ENCODE results near the gene ACTL7B.

ACTL7B gene

GRCh38 chr9:108884701-108885100, 28.9 kb upstream of the ACTL7B start:
- H3K27me3 ChIP-seq (ENCODE audit: control insufficient read depth, insufficient read depth, low read length): no peaks in the 10 kb centered on the region
- H3K9ac ChIP-seq (ENCODE audit: low read length): no peak overlapping the region
- H3K27ac ChIP-seq (ENCODE audit: low read depth, low read length): no peak overlapping the region
- no peaks in the 10 kb centered on the region for H3K4me1 ChIP-seq (ENCODE audit: control insufficient read depth, insufficient read depth, low read length)
- no peak overlapping the region for H3K4me3 ChIP-seq (ENCODE audit: low read length)
- peaks cover 6% of the 10 kb centered on the region for H3K36me3 ChIP-seq (ENCODE audit: control insufficient read depth, insufficient read depth, low read length)

DNA sequence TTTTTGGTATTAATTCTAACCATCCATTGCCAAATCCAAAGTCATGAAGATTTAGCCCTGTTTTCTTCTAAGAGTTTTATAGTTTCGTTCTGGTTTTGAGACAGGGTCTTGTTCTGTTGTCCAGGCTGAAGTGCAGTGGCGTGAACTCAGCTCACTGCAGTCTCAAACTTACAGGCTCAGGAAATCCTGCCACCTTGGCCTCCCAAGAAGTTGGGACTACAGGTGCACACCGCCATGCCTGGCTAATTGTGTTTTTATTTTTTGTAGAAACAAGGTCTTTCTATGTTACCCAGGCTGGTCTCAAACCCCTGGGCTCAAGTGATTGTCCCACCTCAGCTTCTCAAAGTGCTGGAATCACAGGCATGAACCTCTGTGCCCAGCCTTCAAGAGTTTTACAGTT, 27.3 kb upstream of the ACTL7B start:
- no peak overlapping the region for H3K27ac ChIP-seq (ENCODE audit: low read depth, low read length)
- H3K4me1 ChIP-seq (ENCODE audit: control insufficient read depth, insufficient read depth, low read length): no peaks in the 10 kb centered on the region
- peaks cover 11% of the 10 kb centered on the region for H3K36me3 ChIP-seq (ENCODE audit: control insufficient read depth, insufficient read depth, low read length)
- H3K4me3 ChIP-seq (ENCODE audit: low read length): no peak overlapping the region
- H3K27me3 ChIP-seq (ENCODE audit: control insufficient read depth, insufficient read depth, low read length): no peaks in the 10 kb centered on the region
- H3K9ac ChIP-seq (ENCODE audit: low read length): no peak overlapping the region

DNA sequence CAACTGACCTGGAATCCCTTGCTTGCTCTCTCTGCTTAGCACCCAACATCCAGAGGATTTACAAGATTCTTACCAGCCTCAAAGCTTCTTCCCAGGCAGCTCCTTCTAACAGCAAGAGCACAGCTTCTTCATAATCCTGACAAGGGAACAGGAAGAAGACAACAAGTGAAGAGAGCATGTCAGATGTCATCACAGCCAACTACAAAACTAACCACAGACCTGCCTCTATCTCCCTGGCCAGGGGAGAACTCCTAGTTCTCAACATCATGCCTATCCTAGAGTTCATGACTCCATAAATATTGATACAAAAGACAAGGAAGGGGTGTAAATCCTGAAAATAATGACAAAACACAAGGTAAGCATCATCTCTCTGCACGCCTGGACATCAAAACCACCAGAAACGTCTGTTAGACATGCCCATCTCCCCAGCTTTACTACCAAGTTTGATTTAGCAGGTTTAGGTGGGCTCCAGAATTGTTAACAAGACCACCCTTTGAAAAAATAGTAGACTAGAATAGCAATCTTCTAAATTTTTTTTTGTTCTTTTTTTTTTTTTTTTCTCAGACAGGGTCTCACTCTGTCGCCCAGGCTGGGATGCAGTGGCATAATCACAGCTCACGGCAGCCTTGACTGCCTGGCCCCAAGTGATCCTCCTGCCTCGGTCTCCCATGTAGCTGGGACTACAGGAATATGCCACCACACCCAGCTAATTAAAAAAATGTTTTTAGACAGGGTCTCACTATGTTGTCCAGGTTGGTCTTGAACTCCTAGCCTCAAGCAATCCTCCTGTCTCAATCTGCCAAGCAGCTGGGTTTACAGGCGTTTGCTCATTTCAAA, 26.5 kb upstream of the ACTL7B start:
- Histone ChIP-seq H3K27me3 (ENCODE audit: control insufficient read depth, insufficient read depth, low read length) (no peaks in the 10 kb centered on the region), H3K9ac (ENCODE audit: low read length) (no peak overlapping the region), H3K36me3 (ENCODE audit: control insufficient read depth, insufficient read depth, low read length) (peaks cover 14% of the 10 kb centered on the region), H3K4me3 (ENCODE audit: low read length) (no peak overlapping the region), H3K4me1 (ENCODE audit: control insufficient read depth, insufficient read depth, low read length) (no peaks in the 10 kb centered on the region), H3K27ac (ENCODE audit: low read depth, low read length) (no peak overlapping the region)

GRCh38 chr9:108880738-108881316, 25.0 kb upstream of the ACTL7B start:
- Histone ChIP-seq H3K27me3 (ENCODE audit: control insufficient read depth, insufficient read depth, low read length) (no peaks in the 10 kb centered on the region), H3K4me3 (ENCODE audit: low read length) (no peak overlapping the region), H3K4me1 (ENCODE audit: control insufficient read depth, insufficient read depth, low read length) (no peaks in the 10 kb centered on the region), H3K9ac (ENCODE audit: low read length) (no peak overlapping the region), H3K27ac (ENCODE audit: low read depth, low read length) (no peak overlapping the region), H3K36me3 (ENCODE audit: control insufficient read depth, insufficient read depth, low read length) (peaks cover 14% of the 10 kb centered on the region)

DNA sequence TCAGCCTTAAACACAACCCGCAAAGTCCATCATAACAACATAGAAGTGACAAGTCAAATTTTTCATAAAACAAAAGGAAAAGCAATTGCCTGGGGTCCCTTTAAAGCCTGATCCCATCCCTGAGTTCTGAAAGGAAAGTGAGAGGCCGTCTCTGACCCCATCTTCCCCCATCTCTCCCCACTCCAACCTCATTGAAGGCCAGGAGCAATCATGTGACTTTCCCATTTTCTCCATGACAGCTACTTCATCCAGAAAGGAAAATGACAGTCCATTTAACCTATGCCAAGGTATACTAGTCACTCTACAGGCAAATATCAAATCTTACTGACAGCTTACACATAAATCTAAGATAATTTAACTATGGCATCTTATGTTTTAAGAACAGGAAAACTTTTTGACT, 21.7 kb upstream of the ACTL7B start:
- H3K36me3 ChIP-seq (ENCODE audit: control insufficient read depth, insufficient read depth, low read length): peaks cover 25% of the 10 kb centered on the region
- H3K27ac ChIP-seq (ENCODE audit: low read depth, low read length): no peak overlapping the region
- no peak overlapping the region for H3K4me3 ChIP-seq (ENCODE audit: low read length)
- H3K27me3 ChIP-seq (ENCODE audit: control insufficient read depth, insufficient read depth, low read length): no peaks in the 10 kb centered on the region
- H3K9ac ChIP-seq (ENCODE audit: low read length): no peak overlapping the region
- no peaks in the 10 kb centered on the region for H3K4me1 ChIP-seq (ENCODE audit: control insufficient read depth, insufficient read depth, low read length)

DNA sequence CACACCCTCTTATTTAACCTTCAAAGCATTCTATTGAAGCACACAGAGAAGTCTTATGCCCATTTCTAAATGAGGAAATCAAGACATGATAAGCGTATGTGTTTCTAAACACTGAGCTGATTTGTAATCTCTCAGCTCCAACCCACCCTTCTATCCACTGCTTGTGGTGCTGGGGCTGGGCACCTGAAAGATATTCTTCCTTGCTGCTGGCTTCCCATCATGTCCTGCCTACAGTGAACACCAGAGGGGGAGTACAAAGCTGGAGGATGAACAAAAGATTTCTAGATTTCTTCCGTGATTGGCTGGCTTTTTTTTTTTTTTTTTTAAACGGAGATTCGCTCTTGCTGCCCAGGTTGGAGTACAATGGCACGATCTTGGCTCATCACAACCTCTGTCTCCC, 20.6 kb upstream of the ACTL7B start:
- Histone ChIP-seq H3K4me1 (ENCODE audit: control insufficient read depth, insufficient read depth, low read length) (no peaks in the 10 kb centered on the region), H3K36me3 (ENCODE audit: control insufficient read depth, insufficient read depth, low read length) (peaks cover 25% of the 10 kb centered on the region), H3K9ac (ENCODE audit: low read length) (no peak overlapping the region), H3K4me3 (ENCODE audit: low read length) (no peak overlapping the region), H3K27me3 (ENCODE audit: control insufficient read depth, insufficient read depth, low read length) (no peaks in the 10 kb centered on the region), H3K27ac (ENCODE audit: low read depth, low read length) (no peak overlapping the region)

DNA sequence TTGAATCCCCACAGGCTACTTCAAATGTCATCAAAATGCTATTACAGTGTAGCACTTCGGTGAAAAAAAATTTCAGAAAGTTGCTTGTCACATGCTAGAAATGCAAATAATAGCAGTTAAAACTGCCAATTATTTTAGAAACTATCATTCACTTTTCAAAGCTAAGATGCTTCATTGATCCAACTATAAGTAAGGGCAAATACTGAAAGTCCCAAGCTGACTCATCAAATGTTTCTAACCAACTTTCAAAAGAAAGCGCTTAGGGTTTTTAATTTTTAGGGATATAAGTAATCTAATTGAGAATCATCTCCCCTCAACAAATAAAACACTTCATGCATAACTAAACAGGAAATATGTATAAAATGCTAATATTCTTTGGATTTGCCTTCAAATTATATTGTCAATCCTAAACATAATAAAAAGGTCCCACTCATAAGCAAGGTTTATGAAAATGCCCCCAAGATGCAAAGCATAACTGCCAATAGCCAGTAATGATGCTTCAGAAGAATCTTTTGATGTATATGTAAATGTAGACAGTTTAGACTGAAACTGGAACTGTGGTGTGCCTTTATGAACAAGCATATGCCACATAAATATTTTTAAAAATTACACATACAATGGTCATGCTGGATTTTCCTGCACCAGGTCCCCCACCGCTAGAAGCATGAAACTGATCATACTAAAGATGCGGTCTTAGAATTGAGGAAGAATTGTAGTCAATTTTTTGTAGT, 18.4 kb upstream of the ACTL7B start:
- Histone ChIP-seq H3K4me1 (ENCODE audit: control insufficient read depth, insufficient read depth, low read length) (no peaks in the 10 kb centered on the region), H3K36me3 (ENCODE audit: control insufficient read depth, insufficient read depth, low read length) (peaks cover 18% of the 10 kb centered on the region)

GRCh38 chr9:108869092-108869725, 13.4 kb upstream of the ACTL7B start:
- Histone ChIP-seq H3K4me3 (ENCODE audit: low read length) (no peak overlapping the region), H3K4me1 (ENCODE audit: control insufficient read depth, insufficient read depth, low read length) (no peaks in the 10 kb centered on the region), H3K27me3 (ENCODE audit: control insufficient read depth, insufficient read depth, low read length) (no peaks in the 10 kb centered on the region), H3K36me3 (ENCODE audit: control insufficient read depth, insufficient read depth, low read length) (peaks cover 11% of the 10 kb centered on the region), H3K9ac (ENCODE audit: low read length) (no peak overlapping the region), H3K27ac (ENCODE audit: low read depth, low read length) (no peak overlapping the region)

More for the DNA sequence above, 18.4 kb upstream of the ACTL7B start:
- no peaks in the 10 kb centered on the region for H3K27me3 ChIP-seq (ENCODE audit: control insufficient read depth, insufficient read depth, low read length)
- H3K9ac ChIP-seq (ENCODE audit: low read length): no peak overlapping the region
- H3K4me3 ChIP-seq (ENCODE audit: low read length): no peak overlapping the region
- H3K27ac ChIP-seq (ENCODE audit: low read depth, low read length): no peak overlapping the region

- Histone ChIP-seq H3K36me3 (ENCODE audit: control insufficient read depth, insufficient read depth, low read length) (peaks cover 6% of the 10 kb centered on the region), H3K4me1 (ENCODE audit: control insufficient read depth, insufficient read depth, low read length) (no peaks in the 10 kb centered on the region), H3K9ac (ENCODE audit: low read length) (no peak overlapping the region), H3K4me3 (ENCODE audit: low read length) (no peak overlapping the region), H3K27ac (ENCODE audit: low read depth, low read length) (no peak overlapping the region), H3K27me3 (ENCODE audit: control insufficient read depth, insufficient read depth, low read length) (no peaks in the 10 kb centered on the region)
Measured at GRCh38 chr9:108867829-108868228, 12.0 kb upstream of the ACTL7B start.

DNA sequence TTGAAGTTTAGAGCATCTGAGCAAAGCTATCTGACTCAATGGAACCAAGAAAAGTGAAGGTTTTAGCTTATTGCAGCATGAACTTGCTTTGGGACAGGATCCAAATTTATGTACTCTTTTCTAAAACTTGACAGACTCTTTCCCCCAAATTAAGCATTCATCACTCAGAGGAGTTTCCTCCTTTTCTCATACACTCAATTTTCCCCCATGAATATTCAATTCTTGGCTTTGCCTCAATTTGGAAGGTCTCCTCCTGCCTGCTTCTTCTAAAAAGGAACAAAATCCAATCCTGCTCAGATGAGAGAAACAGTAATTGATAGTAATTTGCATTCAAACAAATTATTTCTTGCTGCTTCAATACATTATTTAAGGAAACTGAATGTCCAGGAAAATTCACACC, 11.3 kb upstream of the ACTL7B start:
- no peaks in the 10 kb centered on the region for H3K4me1 ChIP-seq (ENCODE audit: control insufficient read depth, insufficient read depth, low read length)
- H3K9ac ChIP-seq (ENCODE audit: low read length): no peak overlapping the region
- peaks cover 6% of the 10 kb centered on the region for H3K36me3 ChIP-seq (ENCODE audit: control insufficient read depth, insufficient read depth, low read length)
- no peak overlapping the region for H3K27ac ChIP-seq (ENCODE audit: low read depth, low read length)
- H3K4me3 ChIP-seq (ENCODE audit: low read length): no peak overlapping the region
- no peaks in the 10 kb centered on the region for H3K27me3 ChIP-seq (ENCODE audit: control insufficient read depth, insufficient read depth, low read length)

GRCh38 chr9:108866001-108866420, 10.2 kb upstream of the ACTL7B start:
- no peaks in the 10 kb centered on the region for H3K4me1 ChIP-seq (ENCODE audit: control insufficient read depth, insufficient read depth, low read length)
- H3K36me3 ChIP-seq (ENCODE audit: control insufficient read depth, insufficient read depth, low read length): peaks cover 6% of the 10 kb centered on the region
- no peak overlapping the region for H3K27ac ChIP-seq (ENCODE audit: low read depth, low read length)
- no peak overlapping the region for H3K9ac ChIP-seq (ENCODE audit: low read length)
- H3K27me3 ChIP-seq (ENCODE audit: control insufficient read depth, insufficient read depth, low read length): no peaks in the 10 kb centered on the region
- H3K4me3 ChIP-seq (ENCODE audit: low read length): no peak overlapping the region

DNA sequence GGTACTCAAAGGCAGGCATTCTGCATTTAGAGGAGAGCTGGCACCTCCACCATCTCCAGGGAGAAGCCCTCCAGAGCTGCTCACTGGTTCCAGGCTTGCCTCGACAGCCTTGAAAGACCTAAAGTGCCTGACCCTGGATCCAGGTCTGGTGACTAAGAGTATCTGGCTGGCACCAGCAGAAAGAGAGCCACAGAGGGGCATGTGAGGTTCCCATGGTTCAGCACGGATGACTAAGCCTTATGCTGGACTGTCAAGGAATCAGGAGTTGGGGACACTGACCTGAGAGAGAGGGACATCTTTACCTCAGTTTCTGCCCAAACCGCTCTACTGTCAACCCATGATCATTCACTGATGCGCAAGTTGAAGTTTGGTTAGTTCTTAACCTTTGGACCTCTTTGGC, 9.3 kb upstream of the ACTL7B start:
- no peak overlapping the region for H3K4me3 ChIP-seq (ENCODE audit: low read length)
- no peak overlapping the region for H3K9ac ChIP-seq (ENCODE audit: low read length)
- no peak overlapping the region for H3K27ac ChIP-seq (ENCODE audit: low read depth, low read length)
- H3K36me3 ChIP-seq (ENCODE audit: control insufficient read depth, insufficient read depth, low read length): peaks cover 3% of the 10 kb centered on the region
- no peaks in the 10 kb centered on the region for H3K4me1 ChIP-seq (ENCODE audit: control insufficient read depth, insufficient read depth, low read length)
- no peaks in the 10 kb centered on the region for H3K27me3 ChIP-seq (ENCODE audit: control insufficient read depth, insufficient read depth, low read length)
